ENCODE measurements around the gene MAMDC2. TPM values are rescaled to one million over a fixed set of nuclear protein-coding genes. Genes with fewer than 3 reads are reported as not detected.
"Not testable (repeated sequence)": the region's sequence is repeated elsewhere in the genome, so short reads cannot be mapped to it uniquely, and the experiment has no call there.

The MAMDC2 gene
- total and polyA plus RNA-seq, 8 donors, result 6.1 to 23.6 (median 7.6) TPM

DNA sequence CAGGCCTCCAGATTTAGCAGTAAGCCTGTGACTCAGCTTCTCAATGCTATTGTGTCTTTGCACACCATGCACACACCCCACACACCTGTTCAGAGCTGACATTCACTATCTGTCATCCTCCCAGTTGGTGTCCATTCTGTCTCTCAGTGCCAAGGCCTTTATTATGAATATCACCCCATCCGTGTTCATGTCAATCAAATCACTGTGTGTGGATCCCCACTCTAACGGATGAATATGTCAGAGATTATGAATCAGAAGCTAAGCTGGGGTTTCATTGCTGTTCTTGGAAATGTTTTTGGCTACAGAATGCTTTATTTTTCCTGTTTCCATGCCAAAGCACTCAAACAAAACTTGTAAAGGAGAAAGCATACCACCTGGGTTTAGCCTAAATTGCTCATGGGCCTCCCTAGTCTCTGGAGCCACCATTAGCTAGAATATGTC is 9.4 kb upstream of the MAMDC2 start:
- Histone ChIP-seq H3K9me3 (no peaks in the 10 kb centered on the region), H3K4me1 (no peaks in the 10 kb centered on the region), H3K36me3 (no peaks in the 10 kb centered on the region), H3K27ac (no peak overlapping the region), H3K4me3 (no peak overlapping the region), H3K27me3 (no peaks in the 10 kb centered on the region)
- ATAC-seq (no peak), DNase-seq (no peak)
- intact Hi-C loops (cut with DNase I), result no loop called here
- no peak for TF ChIP-seq CTCF (IDR thresholded peaks at IDR 0.05)

DNA sequence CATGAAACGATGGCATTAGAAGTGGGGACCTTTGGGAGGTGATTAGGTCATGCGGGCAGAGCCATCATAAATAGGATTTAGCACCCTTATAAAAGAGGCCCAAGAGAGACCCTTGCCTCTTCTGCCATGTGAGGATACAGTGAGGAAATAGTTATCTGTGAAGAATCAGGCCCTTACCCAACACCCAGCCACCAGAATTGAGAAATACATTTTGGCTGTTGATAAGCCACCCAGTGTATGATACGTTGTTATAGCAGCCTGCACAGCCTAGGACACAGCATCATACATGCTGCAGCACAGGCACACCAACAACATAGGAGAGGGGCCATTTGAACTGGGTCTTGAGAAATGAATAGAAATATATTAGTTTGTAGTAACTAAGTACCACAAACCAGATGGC is 8.0 kb upstream of the MAMDC2 start:
- no peak overlapping the region for H3K27ac ChIP-seq
- ATAC-seq, result no peak
- no peak overlapping the region for H3K4me3 ChIP-seq
- H3K9me3 ChIP-seq, result no peaks in the 10 kb centered on the region
- DNase-seq, result no peak
- H3K36me3 ChIP-seq, result no peaks in the 10 kb centered on the region
- H3K27me3 ChIP-seq, result no peaks in the 10 kb centered on the region
- no peaks in the 10 kb centered on the region for H3K4me1 ChIP-seq
- TF ChIP-seq CTCF (IDR thresholded peaks at IDR 0.05), result no peak
- intact Hi-C loops (cut with DNase I), result no loop called here

DNA sequence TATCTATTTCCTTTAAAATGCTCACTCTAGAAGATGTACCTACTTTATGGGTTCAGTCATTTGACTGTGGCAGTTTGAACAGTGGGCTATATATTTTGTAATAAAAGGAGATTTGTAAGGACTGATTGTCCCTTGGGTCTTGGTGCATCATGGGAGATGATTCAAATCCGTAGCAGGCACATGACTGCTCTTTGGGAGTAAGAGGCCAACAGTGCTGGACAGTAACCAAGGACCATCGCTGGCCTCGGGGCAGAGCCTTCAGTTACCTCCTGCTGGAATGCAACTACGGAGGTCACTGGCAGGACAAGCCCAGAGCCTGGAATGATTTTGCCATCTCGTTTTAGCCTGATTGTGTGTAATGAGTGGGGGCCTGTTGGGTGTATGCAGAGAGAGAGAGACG is 7.0 kb upstream of the MAMDC2 start:
- intact Hi-C loops (cut with DNase I), result no loop called here
- no peak overlapping the region for H3K27ac ChIP-seq
- H3K4me3 ChIP-seq, result no peak overlapping the region
- DNase-seq (no peak), ATAC-seq (no peak)
- no peaks in the 10 kb centered on the region for H3K4me1 ChIP-seq
- peaks cover 0 to under 1% of the 10 kb centered on the region in 2 donors for H3K27me3 ChIP-seq
- no peaks in the 10 kb centered on the region for H3K36me3 ChIP-seq
- H3K9me3 ChIP-seq, result no peaks in the 10 kb centered on the region
- no peak for TF ChIP-seq CTCF (IDR thresholded peaks at IDR 0.05)

- H3K4me1 ChIP-seq; H3K9me3 ChIP-seq; H3K4me3 ChIP-seq; DNase-seq; intact Hi-C loops (cut with DNase I); H3K36me3 ChIP-seq; H3K27ac ChIP-seq: not testable (repeated sequence)
- peaks cover 0 to 16% of the 10 kb centered on the region in 2 donors for H3K27me3 ChIP-seq
- peak; percentile 33 for ATAC-seq
Measured at GRCh38 chr9:70038171-70038621, 5.5 kb upstream of the MAMDC2 start.

GRCh38 chr9:70040376-70040903 is 3.2 kb upstream of the MAMDC2 start:
- intact Hi-C loops (cut with DNase I), result no loop called here
- Histone ChIP-seq H3K4me1 (peaks cover 15 to 20% of the 10 kb centered on the region in 2 donors), H3K9me3 (no peaks in the 10 kb centered on the region), H3K4me3 (no peak overlapping the region), H3K36me3 (no peaks in the 10 kb centered on the region), H3K27ac (no peak overlapping the region), H3K27me3 (peaks cover 6 to 38% of the 10 kb centered on the region in 2 donors)
- TF ChIP-seq CTCF (IDR thresholded peaks at IDR 0.05), result no peak
- DNase-seq (no peak), ATAC-seq (no peak)

Data from left lung (tissue), 10 donors.